ENCODE measurements around the gene EIF4A2. TPM values are rescaled to one million over a fixed set of nuclear protein-coding genes. Genes with fewer than 3 reads are reported as not detected.

Gene EIF4A2
- polyA plus RNA-seq, 1 donor (not counting 4 experiments of a cell fraction or from before 2014, with no cell fraction given) = 568 TPM

DNA sequence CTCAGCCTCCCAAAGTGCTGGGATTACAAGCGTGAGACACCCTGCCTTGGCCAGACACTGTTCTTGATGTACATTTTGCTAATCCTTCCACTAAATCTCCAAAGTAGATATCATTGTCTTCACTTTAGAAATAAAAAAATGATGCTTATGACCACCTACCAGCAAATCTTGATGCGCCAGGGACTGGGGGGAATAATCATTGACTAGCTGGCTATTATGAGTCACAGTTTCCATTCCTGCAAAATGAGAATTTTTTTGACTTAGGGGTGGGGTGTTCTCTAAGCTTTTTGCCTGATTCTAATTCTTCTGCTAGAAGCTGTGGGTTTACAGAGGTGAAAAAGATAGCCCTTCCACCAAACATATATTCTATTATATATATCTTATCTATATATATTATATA lies 40.0 kb downstream of the EIF4A2 start:
- Histone ChIP-seq H3K4me1 (ENCODE audit: control insufficient read depth, extremely low read depth, insufficient read depth, low read length) (peaks cover 11% of the 10 kb centered on the region), H3K4me2 (ENCODE audit: control insufficient read depth, extremely low read depth, insufficient read depth, low read depth, low read length) (no peak overlapping the region), H4K20me1 (ENCODE audit: control insufficient read depth, extremely low read depth, insufficient read depth, low read length) (no peaks in the 10 kb centered on the region), H3K79me2 (ENCODE audit: control insufficient read depth, insufficient read depth, low read length) (no peaks in the 10 kb centered on the region), H3K9ac (ENCODE audit: control insufficient read depth, extremely low read depth, insufficient read depth, low read length) (no peak overlapping the region), H3K36me3 (ENCODE audit: control insufficient read depth in 2 of 2, extremely low read depth in 1 of 2, insufficient read depth in 2 of 2, low read length in 2 of 2) (no peaks in the 10 kb centered on the region), H2AFZ (ENCODE audit: control insufficient read depth, low read length) (no peak overlapping the region), H3K4me3 (ENCODE audit: control insufficient read depth in 2 of 3, extremely low read depth in 1 of 3, insufficient read depth in 2 of 3, low read depth in 1 of 3, low read length in 3 of 3) (no peak overlapping the region), H3K27ac (ENCODE audit: control insufficient read depth, insufficient read depth, low read length) (no peak overlapping the region), H3K9me3 (ENCODE audit: control insufficient read depth, low read depth, low read length) (no peaks in the 10 kb centered on the region), H3K9me1 (ENCODE audit: control insufficient read depth, extremely low read depth, insufficient read depth, low read length) (no peaks in the 10 kb centered on the region), H3K27me3 (ENCODE audit: control insufficient read depth, extremely low read depth, insufficient read depth, low read length) (peaks cover 7% of the 10 kb centered on the region)
- DNase-seq (ENCODE audit: low read depth, low spot score) (no peak), FAIRE-seq (no peak)
- TF ChIP-seq, protein P1, sequence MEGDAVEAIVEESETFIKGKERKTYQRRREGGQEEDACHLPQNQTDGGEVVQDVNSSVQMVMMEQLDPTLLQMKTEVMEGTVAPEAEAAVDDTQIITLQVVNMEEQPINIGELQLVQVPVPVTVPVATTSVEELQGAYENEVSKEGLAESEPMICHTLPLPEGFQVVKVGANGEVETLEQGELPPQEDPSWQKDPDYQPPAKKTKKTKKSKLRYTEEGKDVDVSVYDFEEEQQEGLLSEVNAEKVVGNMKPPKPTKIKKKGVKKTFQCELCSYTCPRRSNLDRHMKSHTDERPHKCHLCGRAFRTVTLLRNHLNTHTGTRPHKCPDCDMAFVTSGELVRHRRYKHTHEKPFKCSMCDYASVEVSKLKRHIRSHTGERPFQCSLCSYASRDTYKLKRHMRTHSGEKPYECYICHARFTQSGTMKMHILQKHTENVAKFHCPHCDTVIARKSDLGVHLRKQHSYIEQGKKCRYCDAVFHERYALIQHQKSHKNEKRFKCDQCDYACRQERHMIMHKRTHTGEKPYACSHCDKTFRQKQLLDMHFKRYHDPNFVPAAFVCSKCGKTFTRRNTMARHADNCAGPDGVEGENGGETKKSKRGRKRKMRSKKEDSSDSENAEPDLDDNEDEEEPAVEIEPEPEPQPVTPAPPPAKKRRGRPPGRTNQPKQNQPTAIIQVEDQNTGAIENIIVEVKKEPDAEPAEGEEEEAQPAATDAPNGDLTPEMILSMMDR (optimal IDR thresholded peaks at IDR 0.05 in 1 of 3, IDR thresholded peaks at IDR 0.05 in 1 of 3, conservative IDR thresholded peaks at IDR 0.05 in 1 of 3; ENCODE audit: extremely low read depth in 1 of 3, insufficient read depth in 2 of 3, low read length in 3 of 3) = no peak
- no peak for TF ChIP-seq EZH2 (IDR thresholded peaks at IDR 0.05; ENCODE audit: low read length)
- dilution Hi-C loops (cut with MboI; ENCODE audit: extremely low pct_ligation_motif_present, low sequenced_read_pairs) = no loop called here

DNA sequence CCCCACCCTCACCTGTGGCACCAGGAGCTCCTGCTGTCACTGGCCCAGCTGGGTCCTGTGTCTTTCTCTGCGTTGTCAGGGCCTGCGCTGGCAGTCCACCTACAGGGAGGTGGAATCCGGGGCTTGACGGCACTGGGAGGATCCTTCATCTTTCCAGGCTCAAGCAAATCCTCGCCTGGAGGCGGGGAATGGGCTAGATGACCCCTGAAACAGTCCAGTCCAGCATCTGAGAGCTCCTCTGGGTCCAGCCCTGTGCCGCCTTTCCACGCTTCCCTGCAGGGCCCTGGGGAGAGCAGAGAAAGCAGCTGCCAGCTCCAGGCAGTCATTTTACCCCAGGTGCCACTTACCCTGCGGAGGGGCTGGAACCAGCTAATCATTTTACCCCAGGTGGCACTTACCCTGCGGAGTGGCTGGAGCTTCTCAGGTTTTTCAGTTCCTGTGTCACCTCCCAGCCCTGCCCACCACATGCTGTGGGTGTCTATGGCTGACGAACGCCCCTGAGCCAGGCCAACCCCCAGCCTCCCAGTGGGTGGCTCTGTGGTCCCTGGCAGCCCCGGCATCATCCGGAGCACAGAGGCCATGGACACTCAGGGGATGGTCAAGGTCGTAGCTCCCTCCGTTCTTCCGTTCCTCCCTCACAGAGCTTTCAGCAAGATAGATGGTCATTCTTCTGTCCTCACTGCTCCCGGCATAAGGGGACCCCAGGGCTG lies 41.2 kb downstream of the EIF4A2 start:
- no peaks in the 10 kb centered on the region for H3K9me1 ChIP-seq (ENCODE audit: control insufficient read depth, extremely low read depth, insufficient read depth, low read length)
- no peak overlapping the region for H3K27ac ChIP-seq (ENCODE audit: control insufficient read depth, insufficient read depth, low read length)
- no peaks in the 10 kb centered on the region for H3K36me3 ChIP-seq (ENCODE audit: control insufficient read depth in 2 of 2, extremely low read depth in 1 of 2, insufficient read depth in 2 of 2, low read length in 2 of 2)
- no peak for TF ChIP-seq EZH2 (IDR thresholded peaks at IDR 0.05; ENCODE audit: low read length)
- TF ChIP-seq, protein P1 (optimal IDR thresholded peaks at IDR 0.05 in 1 of 3, IDR thresholded peaks at IDR 0.05 in 1 of 3, conservative IDR thresholded peaks at IDR 0.05 in 1 of 3; ENCODE audit: extremely low read depth in 1 of 3, insufficient read depth in 2 of 3, low read length in 3 of 3) = no peak
- dilution Hi-C loops (cut with MboI; ENCODE audit: extremely low pct_ligation_motif_present, low sequenced_read_pairs) = no loop called here
- H3K4me2 ChIP-seq (ENCODE audit: control insufficient read depth, extremely low read depth, insufficient read depth, low read depth, low read length) = no peak overlapping the region
- peaks cover 11% of the 10 kb centered on the region for H3K4me1 ChIP-seq (ENCODE audit: control insufficient read depth, extremely low read depth, insufficient read depth, low read length)
- no peak overlapping the region for H3K4me3 ChIP-seq (ENCODE audit: control insufficient read depth in 2 of 3, extremely low read depth in 1 of 3, insufficient read depth in 2 of 3, low read depth in 1 of 3, low read length in 3 of 3)
- H3K27me3 ChIP-seq (ENCODE audit: control insufficient read depth, extremely low read depth, insufficient read depth, low read length) = peaks cover 13% of the 10 kb centered on the region
- DNase-seq (ENCODE audit: low read depth, low spot score) (no peak), FAIRE-seq (no peak)
- no peak overlapping the region for H2AFZ ChIP-seq (ENCODE audit: control insufficient read depth, low read length)
- no peaks in the 10 kb centered on the region for H4K20me1 ChIP-seq (ENCODE audit: control insufficient read depth, extremely low read depth, insufficient read depth, low read length)
- H3K79me2 ChIP-seq (ENCODE audit: control insufficient read depth, insufficient read depth, low read length) = no peaks in the 10 kb centered on the region
- no peak overlapping the region for H3K9ac ChIP-seq (ENCODE audit: control insufficient read depth, extremely low read depth, insufficient read depth, low read length)
- no peaks in the 10 kb centered on the region for H3K9me3 ChIP-seq (ENCODE audit: control insufficient read depth, low read depth, low read length)
